Mesendoderm (in vitro differentiated cells): ENCODE data around the gene GSTP1.
"Not testable (repeated sequence)": the region's sequence is repeated elsewhere in the genome, so short reads cannot be mapped to it uniquely, and the experiment has no call there.

ENCODE experiments used
- DNase-seq: peaks from one replicate; pipeline ENCODE4 v3.0.0; 2013
- H2AK5ac ChIP-seq: 2 replicates; pipeline ENCODE4 v1.6.1; 2013; ENCODE audit warnings: low read length, inconsistent platforms
- H2BK120ac ChIP-seq: 2 replicates; pipeline ENCODE4 v1.6.1; 2013; ENCODE audit warnings: low read depth, mild to moderate bottlenecking, low read length, moderate library complexity, mixed read lengths
- H2BK15ac ChIP-seq: replicated peaks from 2 replicates; pipeline ENCODE4 v1.6.1; 2013; ENCODE audit warnings: low read depth, mild to moderate bottlenecking, moderate library complexity
- H2BK5ac ChIP-seq: 2 replicates; pipeline ENCODE4 v1.6.1; 2013; ENCODE audit warnings: low read length, inconsistent platforms
- H3K18ac ChIP-seq: 2 replicates; pipeline ENCODE4 v1.6.1; 2013; ENCODE audit warnings: mild to moderate bottlenecking, low read length, mixed read lengths
- H3K23ac ChIP-seq: one replicate; pipeline ENCODE4 v1.6.1; 2013; ENCODE audit warnings: low read length
- H3K27ac ChIP-seq: 2 replicates; pipeline ENCODE4 v1.5.1; 2013; ENCODE audit warnings: low read depth, mild to moderate bottlenecking, inconsistent platforms, low read length, moderate library complexity
- H3K27me3 ChIP-seq: 2 replicates; pipeline ENCODE4 v1.6.1; 2013; ENCODE audit warnings: low read length, control low read depth, mild to moderate bottlenecking, inconsistent platforms; ENCODE audit not compliant: insufficient read depth, poor library complexity
- H3K36me3 ChIP-seq: 2 replicates; pipeline ENCODE4 v1.6.1; 2013; ENCODE audit warnings: low read length, inconsistent platforms; ENCODE audit not compliant: control insufficient read depth, insufficient read depth
- H3K4ac ChIP-seq: one replicate; pipeline ENCODE4 v1.6.1; 2013; ENCODE audit warnings: low read depth, mild to moderate bottlenecking, low read length, moderate library complexity
- H3K4me1 ChIP-seq: 2 replicates; pipeline ENCODE4 v1.6.1; 2013; ENCODE audit warnings: low read depth, low read length, inconsistent platforms; ENCODE audit not compliant: control insufficient read depth
- H3K4me2 ChIP-seq: 2 replicates; pipeline ENCODE4 v1.6.1; 2013; ENCODE audit warnings: low read length
- H3K4me3 ChIP-seq: 2 replicates; pipeline ENCODE4 v1.5.1; 2013; ENCODE audit warnings: mild to moderate bottlenecking, low read length
- H3K56ac ChIP-seq: one replicate; pipeline ENCODE4 v1.6.1; 2013; ENCODE audit warnings: low read length
- H3K79me1 ChIP-seq: 2 replicates; pipeline ENCODE4 v1.6.1; 2013; ENCODE audit warnings: low read length, inconsistent platforms
- H3K79me2 ChIP-seq: 2 replicates; pipeline ENCODE4 v1.6.1; 2013; ENCODE audit warnings: mild to moderate bottlenecking, low read length; ENCODE audit not compliant: control insufficient read depth, insufficient read depth
- H3K9ac ChIP-seq: 2 replicates; pipeline ENCODE4 v1.6.1; 2013; ENCODE audit warnings: low read length, inconsistent platforms
- H4K5ac ChIP-seq: one replicate; pipeline ENCODE4 v1.6.1; 2013; ENCODE audit warnings: low read length
- H4K8ac ChIP-seq: one replicate; pipeline ENCODE4 v1.6.1; 2013; ENCODE audit warnings: low read depth, mild to moderate bottlenecking, control low read depth, low read length, moderate library complexity
- WGBS: extraction: QIAGEN DNeasy Blood & Tissue Kit; methylation state at CpG from one replicate; pipeline ENCODE4 v1.1.7; 2013; ENCODE audit warnings: low lambda C conversion rate, missing lambda C conversion rate; ENCODE audit not compliant: insufficient coverage; ENCODE audit errors: extremely low coverage; 5-methylcytosine and 5-hydroxymethylcytosine counted together

The GSTP1 gene

DNA sequence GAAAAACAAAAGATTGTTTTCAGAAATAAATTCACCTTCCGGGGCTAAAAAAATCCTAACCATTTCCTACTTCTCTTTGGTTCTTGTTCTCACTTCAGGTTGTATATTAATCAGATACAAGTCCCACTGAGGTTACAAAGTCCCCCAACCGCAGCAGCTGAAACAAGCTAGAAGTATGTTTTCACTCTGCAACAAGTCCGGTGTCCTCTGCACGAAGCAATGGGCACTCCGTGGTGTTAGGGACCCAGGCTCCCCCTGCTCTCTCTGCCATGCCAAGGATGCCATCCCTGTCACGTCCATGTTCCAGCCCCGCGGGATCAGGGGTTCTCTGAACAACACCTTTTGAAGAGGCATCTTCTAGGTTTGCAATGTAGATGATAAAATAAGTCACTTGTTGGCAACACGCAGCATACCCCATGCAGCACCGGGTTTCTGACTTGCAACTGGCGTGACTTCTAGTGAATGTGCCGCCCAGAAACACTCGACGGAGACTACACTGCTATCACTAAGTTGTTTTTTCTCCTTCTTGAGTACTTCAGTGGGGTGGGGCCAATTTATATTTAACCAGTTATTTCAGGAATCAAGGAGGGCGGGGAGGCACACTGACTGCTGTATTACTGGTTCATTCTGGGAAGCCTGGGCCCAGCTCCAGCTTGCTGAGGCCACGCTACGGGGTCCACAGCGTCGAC is 25.4 kb upstream of the GSTP1 start:
- no peak overlapping the region for H3K27ac ChIP-seq
- H3K4me1 ChIP-seq = no peaks in the 10 kb centered on the region
- H3K27me3 ChIP-seq = no peaks in the 10 kb centered on the region
- H2BK15ac ChIP-seq = no peak overlapping the region
- H2AK5ac ChIP-seq = no peak overlapping the region
- no peaks in the 10 kb centered on the region for H3K36me3 ChIP-seq
- H3K4ac ChIP-seq = no peak overlapping the region
- no CpG with 5 or more reads among the region's 19 CpGs for WGBS
- H3K23ac ChIP-seq = no peak overlapping the region
- DNase-seq = no peak
- no peaks in the 10 kb centered on the region for H3K79me2 ChIP-seq
- no peak overlapping the region for H4K8ac ChIP-seq
- no peak overlapping the region for H3K18ac ChIP-seq
- H3K4me3 ChIP-seq = no peak overlapping the region
- no peak overlapping the region for H3K9ac ChIP-seq
- no peak overlapping the region for H2BK5ac ChIP-seq
- H3K56ac ChIP-seq = no peak overlapping the region
- no peaks in the 10 kb centered on the region for H3K79me1 ChIP-seq
- H2BK120ac ChIP-seq = no peak overlapping the region
- no peak overlapping the region for H3K4me2 ChIP-seq
- H4K5ac ChIP-seq = no peak overlapping the region

DNA sequence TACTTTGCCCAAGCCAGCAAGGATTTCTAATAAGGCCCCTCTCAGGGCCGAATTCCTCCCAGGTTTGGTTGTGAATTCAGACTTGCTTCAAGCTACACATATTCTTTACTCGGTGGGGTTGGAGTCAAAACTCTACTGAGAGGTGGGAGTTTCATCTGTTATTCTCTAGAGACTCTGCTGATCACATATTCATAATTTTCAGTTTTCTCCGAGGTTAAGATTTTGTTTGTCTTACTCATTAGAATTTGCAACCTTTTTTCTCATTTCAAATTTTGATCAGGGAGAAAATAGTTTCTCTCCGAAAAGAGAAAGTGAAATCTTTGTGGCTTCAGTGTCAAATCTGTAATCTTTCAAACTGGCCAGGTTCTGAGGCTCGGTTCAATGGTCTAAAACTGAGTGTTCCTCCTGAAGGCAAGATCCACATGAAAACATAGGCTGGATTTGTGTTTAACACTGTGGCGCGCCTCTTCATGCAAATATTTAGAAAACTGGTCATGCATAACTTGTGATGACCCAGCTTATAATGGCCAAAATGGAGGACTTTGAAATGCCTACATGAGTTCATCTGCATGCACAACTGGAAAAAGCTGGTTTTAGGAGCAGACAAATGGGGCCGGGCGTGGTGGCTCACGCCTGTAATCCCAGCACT is 21.5 kb upstream of the GSTP1 start:
- Histone ChIP-seq H4K8ac (no peak overlapping the region), H3K18ac (no peak overlapping the region), H2BK120ac (no peak overlapping the region), H3K27ac (no peak overlapping the region), H3K9ac (no peak overlapping the region), H3K4me3 (no peak overlapping the region), H2BK15ac (no peak overlapping the region), H3K36me3 (no peaks in the 10 kb centered on the region), H3K23ac (no peak overlapping the region), H3K4ac (no peak overlapping the region), H3K79me2 (no peaks in the 10 kb centered on the region), H2BK5ac (no peak overlapping the region), H4K5ac (no peak overlapping the region), H2AK5ac (no peak overlapping the region), H3K4me2 (no peak overlapping the region), H3K56ac (no peak overlapping the region), H3K27me3 (no peaks in the 10 kb centered on the region), H3K79me1 (no peaks in the 10 kb centered on the region), H3K4me1 (peaks cover 2% of the 10 kb centered on the region)
- DNase-seq = no peak
- no CpG with 5 or more reads among the region's 10 CpGs for WGBS

DNA sequence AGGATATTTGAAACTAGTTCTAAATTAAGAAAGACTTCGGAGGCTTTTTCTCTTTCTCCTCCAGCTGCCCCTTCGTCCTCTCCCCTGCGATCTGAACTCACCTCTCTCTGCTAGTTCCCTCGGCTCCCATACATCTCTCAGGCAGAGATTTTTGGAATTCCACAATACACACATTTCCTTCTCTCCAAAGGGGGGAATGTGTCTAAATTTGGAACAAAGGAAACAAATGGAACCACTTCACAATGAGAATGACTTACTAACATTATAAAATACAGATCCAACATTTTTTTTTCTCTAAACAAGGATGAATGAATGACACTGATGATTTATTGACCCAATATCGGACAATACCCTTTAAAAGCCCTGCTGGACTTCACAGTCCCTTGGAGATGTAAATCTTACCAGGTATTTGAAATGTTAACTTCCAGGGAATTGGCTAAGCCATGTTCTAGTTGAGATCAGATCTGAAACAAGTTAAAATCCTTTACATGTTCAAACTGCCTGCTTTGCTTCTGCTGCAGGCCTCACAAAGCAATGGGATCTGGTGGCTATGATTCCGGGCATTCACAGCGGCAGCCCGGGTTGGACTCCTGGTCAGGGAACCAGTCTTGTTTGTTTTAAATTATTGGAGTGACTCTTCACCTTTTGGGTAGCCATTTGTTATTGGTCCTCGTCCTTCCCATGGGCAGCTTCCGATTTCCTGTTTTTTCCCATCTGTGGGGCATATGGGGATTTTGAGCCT is 20.5 kb upstream of the GSTP1 start:
- Histone ChIP-seq H3K4me3 (no peak overlapping the region), H2AK5ac (no peak overlapping the region), H3K23ac (no peak overlapping the region), H3K79me2 (no peaks in the 10 kb centered on the region), H4K8ac (no peak overlapping the region), H3K4me1 (peaks cover 2% of the 10 kb centered on the region), H3K18ac (no peak overlapping the region), H2BK120ac (peak overlapping the region; percentile 82), H3K56ac (peak overlapping the region; percentile 35), H3K4ac (no peak overlapping the region), H3K27me3 (no peaks in the 10 kb centered on the region), H2BK5ac (no peak overlapping the region), H4K5ac (no peak overlapping the region), H3K4me2 (no peak overlapping the region), H3K27ac (peak overlapping the region; percentile 56), H3K9ac (no peak overlapping the region), H3K36me3 (no peaks in the 10 kb centered on the region), H2BK15ac (no peak overlapping the region), H3K79me1 (no peaks in the 10 kb centered on the region)
- DNase-seq = peak; percentile 40
- WGBS = no CpG with 5 or more reads among the region's 10 CpGs

DNA sequence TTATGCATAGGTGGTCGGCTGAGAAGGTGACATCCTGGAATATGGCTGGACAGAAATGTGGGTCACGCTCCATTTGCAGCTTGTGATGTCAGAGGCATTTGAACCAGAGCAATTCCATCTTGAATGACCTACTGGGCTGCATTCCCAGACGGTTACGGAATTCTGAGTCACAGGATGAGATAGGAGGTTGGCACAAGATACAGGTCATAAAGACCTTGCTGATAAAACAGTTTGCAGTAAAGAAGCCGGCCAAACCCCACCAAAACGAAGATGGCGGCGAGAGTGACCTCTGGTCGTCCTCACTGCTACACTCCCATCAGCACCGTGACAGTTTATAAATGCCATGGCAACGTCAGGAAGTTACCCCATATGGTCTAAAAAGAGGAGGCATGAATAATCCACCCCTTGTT is 19.9 kb upstream of the GSTP1 start:
- not testable (repeated sequence) for H3K79me2 ChIP-seq, H3K4me2 ChIP-seq, H3K79me1 ChIP-seq, H3K36me3 ChIP-seq, H3K4ac ChIP-seq, H4K5ac ChIP-seq, H2BK120ac ChIP-seq, H3K27me3 ChIP-seq, H3K4me1 ChIP-seq, H3K4me3 ChIP-seq, H3K9ac ChIP-seq, H3K18ac ChIP-seq, H3K56ac ChIP-seq, H3K27ac ChIP-seq, H2BK15ac ChIP-seq, H2AK5ac ChIP-seq, H2BK5ac ChIP-seq, H4K8ac ChIP-seq, H3K23ac ChIP-seq
- no CpG with 5 or more reads among the region's 11 CpGs for WGBS
- peak; percentile 91 for DNase-seq

DNA sequence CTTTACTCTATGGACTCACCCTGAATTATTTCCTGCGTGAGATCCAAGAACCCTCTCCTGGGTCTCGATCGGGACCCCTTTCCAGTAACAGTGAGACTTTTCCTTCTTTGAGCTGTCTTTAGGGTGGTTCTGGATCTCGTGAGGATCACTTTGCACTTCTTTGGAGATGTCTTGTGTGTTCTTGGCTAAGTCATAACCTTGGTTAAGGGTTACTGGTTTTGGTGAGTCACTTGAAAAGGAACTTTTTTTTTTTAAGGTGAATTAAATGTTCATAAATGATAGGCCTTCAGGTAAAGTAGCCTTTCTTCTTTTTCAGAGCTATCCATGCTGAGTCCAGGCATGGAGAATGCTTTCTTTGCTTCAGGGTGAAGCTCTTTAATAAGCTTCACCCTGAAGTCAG is 19.4 kb upstream of the GSTP1 start:
- no peak overlapping the region for H3K4me3 ChIP-seq
- peaks cover 2% of the 10 kb centered on the region for H3K4me1 ChIP-seq

More for the DNA sequence above, 19.4 kb upstream of the GSTP1 start:
- Histone ChIP-seq H4K5ac (no peak overlapping the region), H3K9ac (no peak overlapping the region), H3K18ac (no peak overlapping the region), H3K23ac (no peak overlapping the region), H3K27ac (no peak overlapping the region), H3K4ac (no peak overlapping the region), H2BK15ac (no peak overlapping the region), H2AK5ac (no peak overlapping the region), H3K56ac (no peak overlapping the region), H3K79me1 (no peaks in the 10 kb centered on the region), H3K36me3 (no peaks in the 10 kb centered on the region), H2BK5ac (no peak overlapping the region), H4K8ac (no peak overlapping the region), H3K4me2 (no peak overlapping the region), H3K79me2 (no peaks in the 10 kb centered on the region), H3K27me3 (no peaks in the 10 kb centered on the region), H2BK120ac (no peak overlapping the region)
- no peak for DNase-seq
- no CpG with 5 or more reads among the region's 4 CpGs for WGBS
